ENCODE data around the gene DNAJB8.

DNAJB8 gene

GRCh38 chr3:128495435-128495970, 28.8 kb upstream of the DNAJB8 start:
- H3K27me3 ChIP-seq (ENCODE audit: control insufficient read depth in 1 of 2, insufficient read depth in 2 of 2, low read length in 2 of 2): peaks cover 84 to 85% of the 10 kb centered on the region in 2 donors
- no peak overlapping the region for H3K9ac ChIP-seq (ENCODE audit: low read depth in 1 of 2, low read length in 2 of 2)
- H3K4me3 ChIP-seq (ENCODE audit: low read depth in 1 of 2, low read length in 2 of 2): no peak overlapping the region
- peaks cover 0 to 8% of the 10 kb centered on the region in 2 donors for H3K4me1 ChIP-seq (ENCODE audit: control insufficient read depth in 1 of 2, insufficient read depth in 2 of 2, low read length in 2 of 2)
- H3K36me3 ChIP-seq (ENCODE audit: control insufficient read depth in 1 of 2, insufficient read depth in 2 of 2, low read length in 2 of 2): no peaks in the 10 kb centered on the region
- no peak overlapping the region for H3K27ac ChIP-seq (ENCODE audit: low read depth, low read length)
- no peaks in the 10 kb centered on the region for H3K9me3 ChIP-seq (ENCODE audit: control insufficient read depth in 1 of 2, low read length in 2 of 2)

- H3K4me1 ChIP-seq (ENCODE audit: control insufficient read depth in 1 of 2, insufficient read depth in 2 of 2, low read length in 2 of 2): peaks cover 0 to 17% of the 10 kb centered on the region in 2 donors
Measured at GRCh38 chr3:128494367-128494650, 27.6 kb upstream of the DNAJB8 start.

DNA sequence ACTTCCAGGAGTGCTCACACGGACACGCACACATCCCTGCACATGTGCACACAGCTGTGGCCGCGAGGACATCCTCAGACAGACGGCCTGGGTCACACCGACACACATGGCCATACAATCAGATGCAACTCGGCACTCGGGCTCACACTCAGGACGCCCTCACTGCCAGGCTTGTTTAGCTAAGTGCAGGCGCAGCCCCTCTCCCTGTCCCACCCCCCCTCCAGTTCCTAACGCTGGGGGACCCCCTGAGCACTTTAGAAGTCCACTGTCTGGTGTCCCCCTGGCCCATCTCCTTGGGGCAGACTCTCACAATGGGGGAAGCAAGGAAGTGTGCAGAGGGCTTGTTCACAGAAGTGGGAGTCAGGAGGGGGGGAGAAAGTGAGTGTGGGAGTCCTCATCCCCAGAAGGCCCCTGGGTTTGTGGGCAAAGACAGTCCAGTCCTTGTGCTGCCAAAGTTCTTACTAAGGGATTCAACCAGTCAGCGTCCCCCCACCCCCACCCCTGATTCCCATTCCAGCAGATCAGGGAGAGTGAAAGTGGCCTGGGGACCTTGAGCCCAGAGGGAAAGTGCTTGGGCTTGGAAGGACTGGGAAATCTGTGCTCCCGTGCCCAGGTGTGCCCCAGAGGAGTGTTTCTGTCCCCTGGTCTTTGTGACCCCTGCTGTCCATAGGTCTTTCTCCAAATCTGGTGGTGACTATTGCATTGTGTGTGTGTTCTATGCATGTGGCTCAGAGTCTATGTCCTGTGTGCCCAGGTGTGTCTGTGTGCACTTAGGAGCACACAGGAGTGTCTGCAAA, 27.1 kb upstream of the DNAJB8 start:
- no peaks in the 10 kb centered on the region for H3K9me3 ChIP-seq (ENCODE audit: control insufficient read depth in 1 of 2, low read length in 2 of 2)
- no peak overlapping the region for H3K27ac ChIP-seq (ENCODE audit: low read depth, low read length)
- peaks cover 88 to 90% of the 10 kb centered on the region in 2 donors for H3K27me3 ChIP-seq (ENCODE audit: control insufficient read depth in 1 of 2, insufficient read depth in 2 of 2, low read length in 2 of 2)
- H3K4me1 ChIP-seq (ENCODE audit: control insufficient read depth in 1 of 2, insufficient read depth in 2 of 2, low read length in 2 of 2): peaks cover 4 to 17% of the 10 kb centered on the region in 2 donors
- H3K4me3 ChIP-seq (ENCODE audit: low read depth in 1 of 2, low read length in 2 of 2): no peak overlapping the region
- no peaks in the 10 kb centered on the region for H3K36me3 ChIP-seq (ENCODE audit: control insufficient read depth in 1 of 2, insufficient read depth in 2 of 2, low read length in 2 of 2)
- H3K9ac ChIP-seq (ENCODE audit: low read depth in 1 of 2, low read length in 2 of 2): no peak overlapping the region

More at GRCh38 chr3:128494367-128494650, 27.6 kb upstream of the DNAJB8 start:
- H3K27ac ChIP-seq (ENCODE audit: low read depth, low read length): no peak overlapping the region
- H3K9me3 ChIP-seq (ENCODE audit: control insufficient read depth in 1 of 2, low read length in 2 of 2): no peaks in the 10 kb centered on the region
- H3K36me3 ChIP-seq (ENCODE audit: control insufficient read depth in 1 of 2, insufficient read depth in 2 of 2, low read length in 2 of 2): no peaks in the 10 kb centered on the region
- no peak overlapping the region for H3K9ac ChIP-seq (ENCODE audit: low read depth in 1 of 2, low read length in 2 of 2)
- H3K4me3 ChIP-seq (ENCODE audit: low read depth in 1 of 2, low read length in 2 of 2): no peak overlapping the region
- peaks cover 88 to 90% of the 10 kb centered on the region in 2 donors for H3K27me3 ChIP-seq (ENCODE audit: control insufficient read depth in 1 of 2, insufficient read depth in 2 of 2, low read length in 2 of 2)

DNA sequence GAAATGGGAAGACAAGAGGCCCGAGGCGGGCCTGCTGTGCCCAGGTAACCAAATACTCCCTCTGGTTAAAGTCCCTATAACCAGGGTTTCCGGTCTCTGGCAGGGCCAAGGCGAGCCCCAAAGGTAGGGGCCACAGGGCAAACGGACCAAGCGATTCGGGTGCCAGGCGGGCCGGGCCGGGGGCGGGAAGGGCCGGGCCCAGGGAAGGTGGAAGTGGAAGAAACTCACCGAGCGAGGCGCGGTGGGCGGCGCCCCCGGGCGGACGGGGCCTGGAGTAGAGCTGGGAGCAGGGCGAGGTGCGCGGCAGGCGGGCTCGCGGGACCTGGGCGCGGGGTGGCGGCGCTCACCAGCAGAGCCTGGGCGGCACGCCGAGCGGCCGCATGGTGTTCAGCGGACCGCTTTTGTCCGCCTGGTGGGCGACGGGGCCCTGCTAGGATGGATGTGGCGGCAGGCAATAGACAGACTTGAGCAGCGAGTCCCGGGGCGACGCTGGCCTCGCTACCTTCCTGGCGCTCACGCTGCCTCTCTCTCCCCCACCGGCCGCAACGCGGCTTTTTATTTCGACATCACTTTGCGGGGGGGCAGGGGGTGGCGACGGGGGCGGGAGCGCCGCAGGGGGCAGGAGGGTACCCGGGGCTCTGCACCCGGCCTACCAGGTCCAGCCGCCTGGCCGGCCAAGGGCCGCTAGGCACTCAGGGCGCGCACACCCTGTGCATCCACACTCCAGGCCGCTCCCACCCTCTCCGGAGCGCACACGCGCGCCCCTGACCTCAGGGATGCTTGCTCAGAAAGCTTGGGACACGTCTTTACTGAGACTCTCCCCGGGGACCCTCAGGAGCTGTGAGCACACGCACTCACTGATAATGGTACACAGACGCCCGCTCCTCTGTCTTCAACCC, 26.2 kb upstream of the DNAJB8 start, which contains the start of gene GATA2:
GATA2 (minus strand) TSS at position 531 of the 899 bp plus-strand sequence. CDS start 6,170 bp downstream, outside the sequence.
- no peak within 1 kb of the TSS for H3K9ac ChIP-seq (ENCODE audit: low read depth in 1 of 2, low read length in 2 of 2)
- peaks cover 12 to 26% of the 10 kb centered on the region in 2 donors for H3K4me1 ChIP-seq (ENCODE audit: control insufficient read depth in 1 of 2, insufficient read depth in 2 of 2, low read length in 2 of 2)

GRCh38 chr3:128491941-128492670, 25.4 kb upstream of the DNAJB8 start:
- H3K27ac ChIP-seq (ENCODE audit: low read depth, low read length): no peak overlapping the region

More for the DNA sequence above, 26.2 kb upstream of the DNAJB8 start, which contains the start of gene GATA2:
- peaks cover 90% of the 10 kb centered on the region in 2 donors for H3K27me3 ChIP-seq (ENCODE audit: control insufficient read depth in 1 of 2, insufficient read depth in 2 of 2, low read length in 2 of 2)
- no peaks in the 10 kb centered on the region for H3K9me3 ChIP-seq (ENCODE audit: control insufficient read depth in 1 of 2, low read length in 2 of 2)
- no peak within 1 kb of the TSS for H3K4me3 ChIP-seq (ENCODE audit: low read depth in 1 of 2, low read length in 2 of 2)
- no peaks in the 10 kb centered on the region for H3K36me3 ChIP-seq (ENCODE audit: control insufficient read depth in 1 of 2, insufficient read depth in 2 of 2, low read length in 2 of 2)
- H3K27ac ChIP-seq (ENCODE audit: low read depth, low read length): no peak within 1 kb of the TSS

DNA sequence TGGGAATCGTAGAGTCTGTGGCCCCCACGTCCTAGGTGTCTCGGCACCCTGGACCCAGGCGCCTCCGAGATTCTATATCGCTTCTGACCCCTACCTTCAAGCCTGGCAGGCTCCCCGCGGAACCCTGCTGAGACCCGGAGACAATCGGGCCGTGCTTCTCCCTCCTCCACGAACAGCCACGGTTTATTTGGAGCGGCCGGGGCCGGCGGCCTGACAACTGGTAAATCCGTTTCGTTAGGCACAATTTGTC, 24.9 kb upstream of the DNAJB8 start:
- peaks cover 17 to 29% of the 10 kb centered on the region in 2 donors for H3K4me1 ChIP-seq (ENCODE audit: control insufficient read depth in 1 of 2, insufficient read depth in 2 of 2, low read length in 2 of 2)
- no peaks in the 10 kb centered on the region for H3K9me3 ChIP-seq (ENCODE audit: control insufficient read depth in 1 of 2, low read length in 2 of 2)
- H3K27me3 ChIP-seq (ENCODE audit: control insufficient read depth in 1 of 2, insufficient read depth in 2 of 2, low read length in 2 of 2): peaks cover 88 to 95% of the 10 kb centered on the region in 2 donors

More at GRCh38 chr3:128491941-128492670, 25.4 kb upstream of the DNAJB8 start:
- Histone ChIP-seq H3K4me1 (ENCODE audit: control insufficient read depth in 1 of 2, insufficient read depth in 2 of 2, low read length in 2 of 2) (peaks cover 16 to 27% of the 10 kb centered on the region in 2 donors), H3K9ac (ENCODE audit: low read depth in 1 of 2, low read length in 2 of 2) (no peak overlapping the region), H3K36me3 (ENCODE audit: control insufficient read depth in 1 of 2, insufficient read depth in 2 of 2, low read length in 2 of 2) (no peaks in the 10 kb centered on the region), H3K4me3 (ENCODE audit: low read depth in 1 of 2, low read length in 2 of 2) (no peak overlapping the region), H3K27me3 (ENCODE audit: control insufficient read depth in 1 of 2, insufficient read depth in 2 of 2, low read length in 2 of 2) (peaks cover 88 to 95% of the 10 kb centered on the region in 2 donors), H3K9me3 (ENCODE audit: control insufficient read depth in 1 of 2, low read length in 2 of 2) (no peaks in the 10 kb centered on the region)

DNA sequence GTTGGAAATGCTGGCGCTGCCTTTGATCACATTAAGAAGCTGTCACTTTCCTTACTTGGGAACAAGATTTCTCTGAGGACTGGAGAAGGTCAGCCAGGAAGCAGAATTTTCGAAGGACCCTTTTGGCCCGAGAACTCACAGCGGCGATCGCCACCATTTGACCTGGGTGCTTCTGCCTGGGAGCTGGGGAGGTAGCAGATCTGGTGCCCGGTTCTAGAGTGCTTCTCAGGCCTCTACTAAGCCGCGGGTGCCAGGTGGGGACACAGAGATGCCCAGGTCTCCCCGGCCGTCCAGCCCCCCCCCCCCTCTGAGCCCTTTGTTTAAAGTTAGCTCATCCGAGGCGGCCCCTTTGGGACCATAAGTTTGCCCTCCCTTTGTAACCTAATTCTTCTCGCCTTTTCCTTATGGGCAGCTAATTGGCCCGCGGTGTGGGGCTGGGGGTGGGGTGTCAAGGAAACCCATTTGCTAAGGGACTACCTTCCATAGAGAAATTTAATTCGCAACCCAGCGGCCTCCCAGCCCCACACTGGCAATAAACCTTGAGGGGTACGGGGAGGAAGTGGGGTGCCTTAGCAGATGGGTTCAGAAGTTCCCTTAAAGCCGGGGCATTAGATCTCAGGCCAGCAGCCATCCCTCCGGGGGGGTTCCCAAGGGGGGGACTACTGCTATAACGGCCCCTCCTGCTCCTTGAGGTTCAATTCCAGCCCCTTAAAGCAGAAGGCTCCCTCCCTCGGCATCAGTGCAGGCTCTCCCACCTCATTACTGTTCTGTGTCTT, 24.4 kb upstream of the DNAJB8 start:
- H3K27me3 ChIP-seq (ENCODE audit: control insufficient read depth in 1 of 2, insufficient read depth in 2 of 2, low read length in 2 of 2): peaks cover 91 to 95% of the 10 kb centered on the region in 2 donors
- H3K9ac ChIP-seq (ENCODE audit: low read depth in 1 of 2, low read length in 2 of 2): no peak overlapping the region
- H3K4me3 ChIP-seq (ENCODE audit: low read depth in 1 of 2, low read length in 2 of 2): no peak overlapping the region
- peaks cover 17 to 30% of the 10 kb centered on the region in 2 donors for H3K4me1 ChIP-seq (ENCODE audit: control insufficient read depth in 1 of 2, insufficient read depth in 2 of 2, low read length in 2 of 2)
- no peaks in the 10 kb centered on the region for H3K36me3 ChIP-seq (ENCODE audit: control insufficient read depth in 1 of 2, insufficient read depth in 2 of 2, low read length in 2 of 2)
- H3K27ac ChIP-seq (ENCODE audit: low read depth, low read length): no peak overlapping the region
- H3K9me3 ChIP-seq (ENCODE audit: control insufficient read depth in 1 of 2, low read length in 2 of 2): no peaks in the 10 kb centered on the region

More for the DNA sequence above, 24.9 kb upstream of the DNAJB8 start:
- no peak overlapping the region for H3K9ac ChIP-seq (ENCODE audit: low read depth in 1 of 2, low read length in 2 of 2)
- no peaks in the 10 kb centered on the region for H3K36me3 ChIP-seq (ENCODE audit: control insufficient read depth in 1 of 2, insufficient read depth in 2 of 2, low read length in 2 of 2)
- no peak overlapping the region for H3K4me3 ChIP-seq (ENCODE audit: low read depth in 1 of 2, low read length in 2 of 2)
- no peak overlapping the region for H3K27ac ChIP-seq (ENCODE audit: low read depth, low read length)

DNA sequence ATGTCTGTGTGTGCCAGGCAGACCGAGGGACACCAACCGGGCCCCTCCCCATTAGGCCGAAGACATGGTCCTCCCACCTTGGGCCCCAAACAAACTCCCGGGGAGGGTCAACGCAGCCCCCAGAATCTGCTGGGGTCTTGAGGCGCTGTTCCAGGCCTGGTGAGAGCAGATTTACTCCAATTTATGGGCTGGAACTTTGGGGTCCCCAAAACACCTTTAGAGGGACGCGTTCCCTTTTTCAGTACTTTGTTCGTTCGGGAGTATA, 23.9 kb upstream of the DNAJB8 start:
- no peaks in the 10 kb centered on the region for H3K9me3 ChIP-seq (ENCODE audit: control insufficient read depth in 1 of 2, low read length in 2 of 2)
- H3K27ac ChIP-seq (ENCODE audit: low read depth, low read length): no peak overlapping the region
- no peaks in the 10 kb centered on the region for H3K36me3 ChIP-seq (ENCODE audit: control insufficient read depth in 1 of 2, insufficient read depth in 2 of 2, low read length in 2 of 2)
- H3K27me3 ChIP-seq (ENCODE audit: control insufficient read depth in 1 of 2, insufficient read depth in 2 of 2, low read length in 2 of 2): peaks cover 92 to 95% of the 10 kb centered on the region in 2 donors
- peak overlapping the region in 1 of 2 donors; percentile 36 for H3K4me3 ChIP-seq (ENCODE audit: low read depth in 1 of 2, low read length in 2 of 2)
- H3K4me1 ChIP-seq (ENCODE audit: control insufficient read depth in 1 of 2, insufficient read depth in 2 of 2, low read length in 2 of 2): peaks cover 17 to 30% of the 10 kb centered on the region in 2 donors
- H3K9ac ChIP-seq (ENCODE audit: low read depth in 1 of 2, low read length in 2 of 2): no peak overlapping the region

DNA sequence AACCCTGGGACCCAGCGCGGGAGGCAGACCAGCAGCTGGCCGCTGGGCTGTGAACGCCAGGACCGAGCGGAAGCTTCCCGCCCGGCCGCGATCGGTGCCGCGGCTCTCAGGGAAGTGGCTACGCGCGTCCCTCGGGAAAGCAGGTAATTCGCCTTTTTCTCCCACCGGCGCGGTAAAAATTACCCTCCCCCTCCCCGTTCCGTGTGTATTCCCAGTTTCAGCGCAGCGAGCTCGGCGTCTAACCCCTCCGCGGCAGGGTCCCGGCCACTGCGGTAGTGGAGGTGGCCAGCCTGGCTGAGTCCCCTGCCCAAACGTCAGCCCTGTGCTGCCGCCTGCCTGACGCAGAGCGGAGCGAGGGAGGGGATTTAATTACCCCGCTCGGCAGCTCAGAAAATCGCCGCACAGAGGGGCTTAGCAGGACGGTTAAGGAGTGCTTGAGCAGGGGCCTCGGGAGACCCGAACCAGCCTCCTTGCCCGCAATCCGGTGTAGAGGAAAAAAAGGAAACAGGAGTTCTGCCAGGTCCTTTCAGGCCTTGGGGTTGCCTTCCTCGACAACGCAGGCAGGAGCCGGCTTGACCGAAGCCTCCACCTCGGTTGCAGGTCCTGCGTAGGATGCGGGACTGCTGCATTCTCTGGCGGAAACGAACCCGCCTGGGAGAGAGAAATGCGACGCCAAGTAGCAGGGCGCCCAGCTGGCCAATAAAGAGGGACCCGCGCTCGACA, 23.4 kb upstream of the DNAJB8 start:
- Histone ChIP-seq H3K9ac (ENCODE audit: low read depth in 1 of 2, low read length in 2 of 2) (no peak overlapping the region), H3K9me3 (ENCODE audit: control insufficient read depth in 1 of 2, low read length in 2 of 2) (no peaks in the 10 kb centered on the region), H3K4me3 (ENCODE audit: low read depth in 1 of 2, low read length in 2 of 2) (peak overlapping the region; percentile 54 to 58), H3K27me3 (ENCODE audit: control insufficient read depth in 1 of 2, insufficient read depth in 2 of 2, low read length in 2 of 2) (peaks cover 92 to 95% of the 10 kb centered on the region in 2 donors), H3K27ac (ENCODE audit: low read depth, low read length) (no peak overlapping the region), H3K4me1 (ENCODE audit: control insufficient read depth in 1 of 2, insufficient read depth in 2 of 2, low read length in 2 of 2) (peaks cover 17 to 30% of the 10 kb centered on the region in 2 donors), H3K36me3 (ENCODE audit: control insufficient read depth in 1 of 2, insufficient read depth in 2 of 2, low read length in 2 of 2) (no peaks in the 10 kb centered on the region)
